8988T (cell line): ENCODE measurements around the gene FAR2.

Source experiments
- DNase-seq: peaks from one replicate; pipeline ENCODE4 v3.0.0; 2011

Gene FAR2

DNA sequence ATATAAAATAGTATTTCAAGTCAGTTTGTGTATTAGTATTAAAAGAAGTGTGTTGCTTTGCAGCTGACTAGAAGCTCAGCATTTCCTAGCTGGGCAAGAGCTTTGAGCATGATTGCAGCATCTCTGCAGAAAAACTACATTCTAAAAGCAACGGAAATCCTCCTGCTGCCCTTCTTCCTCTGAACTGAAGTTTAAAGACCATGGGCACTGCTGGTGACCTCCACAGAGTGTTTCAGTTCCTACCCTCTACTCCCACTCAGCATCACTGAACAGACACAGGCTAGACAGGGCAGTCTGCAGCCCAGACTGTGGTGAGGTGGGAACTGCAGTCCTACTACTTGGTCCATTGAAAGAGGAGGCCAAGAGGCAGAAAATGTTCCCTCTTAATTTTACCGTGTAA is 59.0 kb downstream of the FAR2 start:
- DNase-seq = no peak

GRCh38 chr12:29208936-29209701 is 60.0 kb downstream of the FAR2 start:
- no peak for DNase-seq

- DNase-seq = no peak
These were observed 62.6 kb downstream of the FAR2 start for GRCh38 chr12:29211696-29212095.

- no peak for DNase-seq
These were observed 63.8 kb downstream of the FAR2 start for GRCh38 chr12:29212682-29213403.

- DNase-seq = no peak
These were observed 67.2 kb downstream of the FAR2 start for GRCh38 chr12:29216266-29216665.

GRCh38 chr12:29216797-29217575 is 67.9 kb downstream of the FAR2 start:
- no peak for DNase-seq

GRCh38 chr12:29220632-29221336 is 71.7 kb downstream of the FAR2 start:
- DNase-seq = no peak

GRCh38 chr12:29222200-29222599 is 73.1 kb downstream of the FAR2 start:
- DNase-seq = no peak

GRCh38 chr12:29223426-29223825 is 74.3 kb downstream of the FAR2 start:
- no peak for DNase-seq

DNA sequence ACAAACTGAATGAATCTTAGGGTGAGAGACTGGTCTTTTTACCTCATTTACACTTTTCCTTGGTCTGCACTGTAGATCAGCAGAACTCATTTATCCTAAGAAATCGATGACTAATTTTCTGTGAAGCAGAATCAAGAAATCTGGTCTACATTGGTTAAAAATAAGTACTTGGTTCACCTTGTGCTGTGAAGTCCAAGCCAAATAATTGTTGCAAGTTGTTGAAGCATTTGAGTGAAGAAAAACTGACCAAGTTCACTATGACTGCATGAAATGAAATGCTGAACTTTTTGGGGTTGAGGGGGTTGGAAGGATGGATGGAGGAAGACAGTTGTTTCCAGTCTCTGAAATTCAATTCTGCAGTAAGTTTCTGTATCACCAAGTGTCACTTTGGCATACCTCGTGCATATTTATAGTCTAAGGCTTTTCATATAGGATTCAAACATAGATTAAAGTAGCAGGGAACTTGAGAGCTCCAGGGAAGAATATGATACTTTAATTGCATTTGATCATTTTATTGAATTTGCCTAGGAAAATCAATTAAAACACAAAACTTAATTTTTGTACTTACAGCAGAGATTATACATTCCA is 75.0 kb downstream of the FAR2 start:
- no peak for DNase-seq

GRCh38 chr12:29224572-29224971 is 75.5 kb downstream of the FAR2 start:
- DNase-seq = no peak

GRCh38 chr12:29225834-29226233 is 76.8 kb downstream of the FAR2 start:
- no peak for DNase-seq

GRCh38 chr12:29226616-29227015 is 77.5 kb downstream of the FAR2 start:
- no peak for DNase-seq

DNA sequence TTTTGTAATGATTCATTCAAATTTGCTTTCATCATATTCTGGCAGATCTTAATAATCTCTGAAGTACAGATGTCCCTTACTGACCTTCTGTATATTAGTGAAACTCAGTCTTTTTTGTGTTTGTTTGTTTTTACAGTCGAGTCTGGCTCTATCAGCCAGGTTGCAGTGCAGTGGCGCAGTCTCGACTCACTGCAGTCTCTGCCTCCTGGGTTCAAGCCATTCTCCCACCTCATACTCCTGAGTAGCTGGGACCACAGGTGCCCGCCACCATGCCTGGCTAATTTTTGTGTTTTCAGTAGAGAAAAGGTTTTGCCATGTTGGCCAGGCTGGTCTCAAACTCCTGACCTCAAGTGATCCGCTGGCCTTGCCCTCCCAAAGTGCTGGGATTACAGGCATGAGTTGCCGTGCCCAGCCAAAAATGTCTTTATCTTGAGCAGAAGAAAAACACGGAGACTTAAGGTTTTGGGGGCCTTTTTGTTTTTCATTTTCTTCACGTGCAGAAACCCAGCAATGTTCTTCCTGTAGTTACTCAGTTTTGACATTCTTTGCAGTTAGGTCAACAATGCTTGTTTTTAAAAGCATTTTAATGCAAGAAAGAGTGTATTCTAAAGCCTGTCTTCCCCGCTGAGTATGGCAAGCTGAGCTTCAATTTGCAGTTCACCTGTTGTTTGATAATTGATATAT is 79.5 kb downstream of the FAR2 start:
- no peak for DNase-seq

- DNase-seq = no peak
These were observed 80.1 kb downstream of the FAR2 start for GRCh38 chr12:29229158-29229505.

DNA sequence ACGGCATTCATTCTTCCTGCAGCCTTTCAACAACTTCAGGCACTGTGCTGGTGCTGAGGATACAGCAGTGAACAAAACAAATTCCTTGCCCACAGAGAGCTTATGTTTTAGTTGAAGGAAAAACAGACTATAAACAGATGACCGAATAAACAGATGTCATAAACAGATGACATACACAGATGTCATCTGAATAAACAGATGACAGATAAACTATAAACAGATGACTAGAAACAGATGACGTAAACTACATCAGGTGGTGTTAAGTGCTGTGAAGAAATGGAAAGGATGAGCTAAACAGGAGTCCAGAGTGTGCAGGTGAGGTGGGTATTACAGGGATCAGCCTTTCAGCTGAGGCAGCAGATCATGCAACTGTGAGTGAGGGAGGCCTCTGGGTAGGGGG is 80.9 kb downstream of the FAR2 start:
- DNase-seq = no peak

DNA sequence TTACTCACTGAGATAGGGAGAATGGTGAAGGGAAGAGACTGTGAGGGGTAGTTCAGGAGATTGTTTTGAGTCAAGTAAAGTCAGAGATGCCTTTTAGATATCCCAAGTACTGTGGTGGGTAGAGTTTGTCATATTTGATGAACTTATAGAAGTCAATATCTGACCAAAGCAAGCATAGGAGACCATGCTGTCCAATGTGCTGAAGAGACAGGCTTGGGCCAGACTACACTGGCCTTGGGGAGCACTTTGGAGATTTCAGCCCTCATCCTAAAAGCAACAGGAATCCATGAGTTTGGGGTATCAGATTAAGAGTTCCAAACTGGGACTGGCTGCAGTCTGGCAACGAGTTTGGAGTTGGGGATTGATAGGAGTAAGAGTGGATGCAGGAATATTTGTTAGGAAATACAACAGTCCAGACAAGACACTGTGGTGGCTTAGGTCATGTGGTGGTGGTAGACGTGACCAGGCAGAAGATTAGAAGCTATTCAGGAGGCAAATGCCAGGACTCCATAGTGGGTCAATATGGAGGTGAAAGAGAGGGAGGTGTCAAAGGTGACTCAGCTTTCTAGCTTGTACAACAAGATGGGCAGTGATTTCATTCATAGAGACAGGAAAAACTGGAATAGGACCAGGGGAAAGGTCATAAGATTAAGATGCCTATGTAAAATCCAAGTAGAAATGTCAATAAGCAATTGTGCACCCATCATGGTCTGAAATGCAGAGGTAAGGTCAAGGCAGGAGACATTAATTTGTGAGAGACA is 81.9 kb downstream of the FAR2 start:
- DNase-seq = no peak

GRCh38 chr12:29232086-29232485 is 83.0 kb downstream of the FAR2 start:
- no peak for DNase-seq

- no peak for DNase-seq
These were observed 85.5 kb downstream of the FAR2 start for GRCh38 chr12:29234552-29234951.

- no peak for DNase-seq
These were observed 86.0 kb downstream of the FAR2 start for GRCh38 chr12:29234965-29235626.

DNA sequence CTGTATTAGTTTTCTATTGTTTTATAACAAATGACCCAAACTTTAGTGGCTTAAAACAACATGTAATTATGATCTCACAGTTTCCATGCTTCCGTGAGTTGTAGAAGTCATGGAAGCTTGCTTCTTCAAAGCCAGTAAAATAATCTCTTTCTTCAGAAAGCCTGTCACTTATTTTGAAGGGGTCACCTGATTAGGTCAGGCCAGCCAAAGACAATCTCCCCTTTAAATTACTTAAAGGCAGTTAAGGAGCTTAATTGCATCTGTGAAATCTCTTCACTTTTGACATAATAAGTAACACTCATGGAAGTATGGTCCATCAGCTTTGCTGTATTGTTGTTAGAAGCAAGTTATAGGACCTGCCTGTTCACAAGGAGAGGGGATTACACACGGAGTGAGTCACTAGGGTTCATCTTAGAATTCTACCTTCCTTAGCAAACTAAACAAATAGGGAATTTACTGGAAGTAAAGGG is 89.8 kb downstream of the FAR2 start:
- no peak for DNase-seq
